GM19099 (cell line): ENCODE measurements around the gene IFT122.
A peak's percentile ranks its signal among the peaks of the same experiment; 100 is the strongest.

Source experiments
- POLR2A ChIP-seq: IDR thresholded peaks from 3 replicates; pipeline ENCODE4 v1.6.1; 2011; ENCODE audit warnings: low read depth; ENCODE audit not compliant: insufficient read length; ENCODE audit errors: extremely low read depth

The IFT122 gene, protein sequence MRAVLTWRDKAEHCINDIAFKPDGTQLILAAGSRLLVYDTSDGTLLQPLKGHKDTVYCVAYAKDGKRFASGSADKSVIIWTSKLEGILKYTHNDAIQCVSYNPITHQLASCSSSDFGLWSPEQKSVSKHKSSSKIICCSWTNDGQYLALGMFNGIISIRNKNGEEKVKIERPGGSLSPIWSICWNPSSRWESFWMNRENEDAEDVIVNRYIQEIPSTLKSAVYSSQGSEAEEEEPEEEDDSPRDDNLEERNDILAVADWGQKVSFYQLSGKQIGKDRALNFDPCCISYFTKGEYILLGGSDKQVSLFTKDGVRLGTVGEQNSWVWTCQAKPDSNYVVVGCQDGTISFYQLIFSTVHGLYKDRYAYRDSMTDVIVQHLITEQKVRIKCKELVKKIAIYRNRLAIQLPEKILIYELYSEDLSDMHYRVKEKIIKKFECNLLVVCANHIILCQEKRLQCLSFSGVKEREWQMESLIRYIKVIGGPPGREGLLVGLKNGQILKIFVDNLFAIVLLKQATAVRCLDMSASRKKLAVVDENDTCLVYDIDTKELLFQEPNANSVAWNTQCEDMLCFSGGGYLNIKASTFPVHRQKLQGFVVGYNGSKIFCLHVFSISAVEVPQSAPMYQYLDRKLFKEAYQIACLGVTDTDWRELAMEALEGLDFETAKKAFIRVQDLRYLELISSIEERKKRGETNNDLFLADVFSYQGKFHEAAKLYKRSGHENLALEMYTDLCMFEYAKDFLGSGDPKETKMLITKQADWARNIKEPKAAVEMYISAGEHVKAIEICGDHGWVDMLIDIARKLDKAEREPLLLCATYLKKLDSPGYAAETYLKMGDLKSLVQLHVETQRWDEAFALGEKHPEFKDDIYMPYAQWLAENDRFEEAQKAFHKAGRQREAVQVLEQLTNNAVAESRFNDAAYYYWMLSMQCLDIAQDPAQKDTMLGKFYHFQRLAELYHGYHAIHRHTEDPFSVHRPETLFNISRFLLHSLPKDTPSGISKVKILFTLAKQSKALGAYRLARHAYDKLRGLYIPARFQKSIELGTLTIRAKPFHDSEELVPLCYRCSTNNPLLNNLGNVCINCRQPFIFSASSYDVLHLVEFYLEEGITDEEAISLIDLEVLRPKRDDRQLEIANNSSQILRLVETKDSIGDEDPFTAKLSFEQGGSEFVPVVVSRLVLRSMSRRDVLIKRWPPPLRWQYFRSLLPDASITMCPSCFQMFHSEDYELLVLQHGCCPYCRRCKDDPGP

DNA sequence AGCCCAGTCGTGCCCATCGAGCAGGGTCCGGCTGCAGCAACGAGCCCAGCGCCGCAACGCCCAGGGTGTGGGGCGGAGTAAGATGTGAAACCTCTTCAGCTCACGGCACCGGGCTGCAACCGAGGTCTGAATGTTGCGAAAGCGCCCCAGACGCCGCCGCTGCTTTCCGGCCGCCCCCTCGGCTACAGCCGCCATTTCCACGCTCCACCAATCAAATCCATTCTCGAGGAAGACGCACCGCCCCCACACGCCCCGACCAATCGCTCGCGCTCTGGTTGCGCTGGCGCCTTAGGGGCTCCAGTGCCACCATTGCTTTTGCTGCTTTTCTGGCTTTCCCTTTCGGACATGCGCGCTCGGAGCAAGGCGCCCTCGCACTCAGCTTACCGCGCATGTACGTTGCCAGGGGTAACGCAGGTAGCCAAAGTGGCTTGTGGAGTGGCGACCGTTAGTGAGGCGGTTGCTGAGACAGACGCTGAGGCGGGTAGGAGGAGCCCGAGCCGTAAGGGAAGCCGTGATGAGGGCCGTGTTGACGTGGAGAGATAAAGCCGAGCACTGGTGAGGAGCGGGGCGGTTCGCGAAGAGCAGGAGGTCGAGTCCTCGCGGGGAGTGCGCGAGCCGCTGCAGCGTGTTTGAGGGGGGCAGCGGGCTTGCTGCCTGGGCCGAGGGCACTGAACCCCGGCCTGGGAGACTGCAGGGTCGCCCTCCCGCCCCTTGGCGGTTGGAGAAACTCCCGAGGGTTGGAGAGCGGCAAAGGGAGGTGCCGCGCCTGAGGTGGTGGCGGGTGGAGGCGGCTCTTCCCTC lies at the start of gene IFT122, which contains the start of gene MBD4:
TSS of gene IFT122 (plus strand) at position 408 of the 801 bp plus-strand sequence. CDS start at position 515, 107 bp downstream.
TSS of gene MBD4 (minus strand) at position 132 of the 801 bp plus-strand sequence. CDS start at position 17, 115 bp downstream.
- peak; percentile 94 for TF ChIP-seq POLR2A

DNA sequence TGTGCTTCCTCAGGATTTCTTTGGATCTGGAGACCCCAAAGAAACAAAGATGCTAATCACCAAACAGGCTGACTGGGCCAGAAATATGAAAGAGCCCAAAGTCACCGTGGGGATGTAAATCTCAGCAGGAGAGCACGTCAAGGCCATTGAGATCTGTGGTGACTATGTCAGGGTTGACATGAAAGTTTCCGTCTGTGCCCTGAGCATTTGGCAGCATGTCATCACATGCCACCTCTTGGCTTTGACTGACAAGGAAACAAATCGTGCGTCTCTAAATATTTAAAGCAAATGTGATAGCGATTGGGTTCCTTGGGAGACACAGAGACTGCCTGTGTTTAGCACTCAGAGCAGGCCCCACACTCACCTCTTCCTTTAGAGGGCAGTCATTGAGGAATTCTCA lies 46.8 kb upstream of the IFT122 start:
- no peak for TF ChIP-seq POLR2A

DNA sequence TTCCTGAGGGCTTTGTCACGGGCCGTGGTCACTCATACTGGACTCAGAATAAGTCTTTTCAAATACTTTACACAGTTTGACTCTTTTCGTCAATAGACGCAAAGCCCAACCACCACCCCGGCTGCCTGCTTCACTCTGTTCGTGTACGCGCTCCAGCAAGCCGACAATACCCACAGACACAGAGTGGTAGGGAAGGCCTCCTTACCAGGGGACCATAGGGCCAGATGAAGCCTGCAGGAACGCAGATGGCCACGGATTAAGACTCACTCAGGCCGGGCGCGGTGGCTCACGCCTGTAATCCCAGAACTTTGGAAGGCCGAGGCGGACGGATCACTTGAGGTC lies 41.2 kb upstream of the IFT122 start:
- no peak for TF ChIP-seq POLR2A

DNA sequence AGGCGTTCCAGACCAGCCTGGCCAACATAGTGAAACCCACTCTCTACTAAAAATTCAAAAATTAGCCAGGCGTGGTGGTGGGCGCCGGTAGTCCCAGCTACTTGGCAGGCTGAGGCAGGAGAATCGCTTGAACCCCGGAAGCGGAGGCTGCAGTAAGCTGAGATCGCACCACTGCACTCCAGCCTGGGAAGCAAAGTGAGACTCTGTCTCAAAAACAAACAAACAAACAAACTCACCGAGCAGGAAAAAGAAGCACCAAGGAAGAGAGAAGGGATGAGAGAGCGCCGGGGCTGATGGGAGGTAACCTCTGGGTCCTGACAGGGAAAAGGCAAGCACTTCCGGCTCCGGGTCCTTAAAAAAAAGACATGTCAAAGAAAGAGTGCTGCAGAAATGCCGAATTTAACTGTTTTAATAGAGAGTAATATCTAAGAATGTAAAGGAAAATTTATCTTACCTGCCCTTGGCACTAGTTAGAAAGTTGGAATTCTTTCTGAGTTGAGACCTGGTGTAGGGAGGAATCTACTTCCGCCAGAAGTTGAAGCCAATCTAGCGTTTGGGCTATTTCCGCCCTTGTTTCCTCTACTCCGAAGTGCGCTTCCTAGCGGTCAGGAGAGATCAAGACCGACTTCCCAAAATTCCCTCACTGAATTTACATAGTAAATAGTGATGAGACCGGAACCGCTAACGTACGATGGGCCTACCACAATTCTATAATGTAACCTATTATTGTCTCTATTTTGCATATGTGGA lies 40.7 kb upstream of the IFT122 start:
- no peak for TF ChIP-seq POLR2A

DNA sequence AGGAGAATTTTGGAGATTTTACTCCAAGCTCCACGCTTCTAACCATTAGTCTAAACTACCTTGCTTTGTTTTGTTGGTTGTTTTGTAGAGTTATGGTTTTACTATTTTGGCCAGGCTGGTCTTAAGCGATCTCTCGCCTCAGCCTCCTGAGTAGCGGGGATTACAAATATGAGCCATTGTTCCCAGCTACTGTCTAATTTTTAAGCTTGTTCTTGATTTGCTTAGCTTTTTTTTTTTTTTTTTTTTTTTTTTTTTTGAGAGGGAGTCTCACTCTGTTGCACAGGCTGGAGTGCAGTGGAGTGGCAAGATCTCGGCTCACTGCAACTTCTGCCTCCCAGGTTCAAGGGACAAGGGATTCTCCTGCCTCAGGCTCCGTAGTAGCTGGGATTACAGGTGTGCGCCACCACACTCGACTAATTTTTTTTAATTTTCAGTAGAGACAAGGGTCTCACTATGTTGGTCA lies 40.1 kb upstream of the IFT122 start:
- TF ChIP-seq POLR2A = peak; percentile 45

DNA sequence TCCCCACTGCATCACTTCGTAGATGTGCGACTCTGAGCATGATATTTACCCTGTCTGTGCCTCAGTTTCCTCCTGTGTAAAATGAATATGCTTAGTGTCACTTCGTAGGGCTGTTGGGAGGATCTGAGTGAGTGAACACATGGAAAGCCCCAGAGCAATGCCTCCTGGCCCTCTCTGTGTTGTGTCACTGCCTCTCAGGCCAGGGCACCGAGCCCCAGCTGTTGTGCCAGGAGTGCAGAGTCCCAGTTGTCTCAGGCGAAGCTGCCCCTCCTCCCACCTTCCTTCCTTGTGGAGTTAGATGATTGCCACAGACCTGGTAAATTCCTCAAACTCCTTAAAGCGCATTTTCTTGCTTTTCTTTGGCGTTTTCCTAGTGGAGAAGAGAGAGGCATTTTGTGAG lies 37.8 kb upstream of the IFT122 start:
- TF ChIP-seq POLR2A = no peak

DNA sequence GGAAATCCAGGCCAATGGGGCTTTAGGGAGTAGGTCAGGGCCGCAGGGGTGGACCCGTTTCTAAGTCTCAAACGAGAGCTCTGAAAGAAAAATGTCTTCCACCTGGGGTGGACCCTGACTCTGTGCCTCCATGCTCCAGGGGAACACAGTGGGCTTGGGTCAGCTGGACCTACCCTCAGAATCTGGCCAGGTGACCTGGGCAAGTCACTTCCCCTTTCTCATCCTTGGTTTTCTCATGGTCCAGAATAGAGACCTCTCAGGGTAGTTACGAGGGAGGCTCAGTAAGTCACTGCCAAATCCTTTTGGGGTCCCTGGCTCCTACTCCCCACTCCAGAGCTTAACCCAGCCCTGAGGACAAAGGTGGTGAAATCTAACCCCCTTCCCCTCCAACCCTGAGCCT lies 37.4 kb upstream of the IFT122 start:
- no peak for TF ChIP-seq POLR2A

DNA sequence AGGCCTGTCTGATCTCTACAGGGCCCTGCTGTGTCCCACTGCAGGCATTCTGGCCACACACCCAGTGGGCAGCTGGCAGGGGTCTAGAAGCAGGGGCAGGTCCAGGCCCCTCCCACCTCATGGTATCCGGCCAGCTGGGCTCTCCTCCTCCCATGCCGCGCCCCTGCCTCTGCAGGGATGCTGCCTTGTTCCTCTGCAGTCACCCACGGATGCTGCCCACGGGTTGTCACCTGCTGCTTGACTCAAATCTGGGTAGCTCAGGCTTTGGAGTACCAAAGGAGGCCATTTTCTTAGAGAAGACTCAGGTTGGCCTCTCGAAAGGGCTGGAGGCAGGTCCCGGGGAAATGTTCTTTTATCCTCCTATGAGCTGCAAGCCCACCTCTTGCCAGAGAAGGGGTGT lies 36.6 kb upstream of the IFT122 start:
- TF ChIP-seq POLR2A = no peak

DNA sequence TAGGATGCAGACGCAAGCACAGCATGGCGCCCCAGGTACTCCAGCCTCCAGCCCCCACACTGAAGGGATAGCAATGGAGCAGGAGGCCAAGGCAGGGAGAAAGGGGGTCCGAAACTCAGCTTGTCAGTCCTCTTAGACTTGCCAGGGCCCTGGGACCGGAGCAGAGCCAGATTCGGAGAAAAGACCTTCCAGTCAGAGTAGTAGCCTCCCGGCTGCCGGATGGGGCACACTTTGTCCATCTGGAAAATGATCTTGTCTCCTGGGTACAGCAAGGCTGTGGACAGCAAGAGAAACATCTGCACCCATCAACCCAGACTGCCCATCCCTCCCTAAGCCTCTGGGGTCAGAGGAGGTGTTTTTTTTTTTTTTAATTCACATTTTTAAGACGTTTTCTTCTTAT lies 35.9 kb upstream of the IFT122 start:
- no peak for TF ChIP-seq POLR2A

DNA sequence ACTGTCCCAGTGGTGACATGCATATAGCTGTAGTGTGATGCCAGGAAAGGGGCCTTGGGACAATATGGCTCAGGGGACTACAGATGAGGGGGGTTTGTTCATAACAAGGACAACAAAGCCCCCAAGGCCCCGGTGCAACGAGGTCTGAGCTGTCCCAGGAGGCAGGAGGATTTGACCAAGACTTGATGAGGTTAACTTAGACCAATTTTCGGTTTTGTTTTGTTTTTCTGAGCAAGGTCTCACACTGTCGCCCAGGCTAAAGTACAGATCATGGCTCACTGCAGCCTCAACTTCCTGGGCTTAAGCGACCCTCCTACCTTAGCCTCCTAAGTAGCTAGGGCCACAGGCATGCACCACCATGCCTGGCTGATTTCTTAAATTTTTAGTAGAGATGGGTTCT lies 35.4 kb upstream of the IFT122 start:
- no peak for TF ChIP-seq POLR2A

DNA sequence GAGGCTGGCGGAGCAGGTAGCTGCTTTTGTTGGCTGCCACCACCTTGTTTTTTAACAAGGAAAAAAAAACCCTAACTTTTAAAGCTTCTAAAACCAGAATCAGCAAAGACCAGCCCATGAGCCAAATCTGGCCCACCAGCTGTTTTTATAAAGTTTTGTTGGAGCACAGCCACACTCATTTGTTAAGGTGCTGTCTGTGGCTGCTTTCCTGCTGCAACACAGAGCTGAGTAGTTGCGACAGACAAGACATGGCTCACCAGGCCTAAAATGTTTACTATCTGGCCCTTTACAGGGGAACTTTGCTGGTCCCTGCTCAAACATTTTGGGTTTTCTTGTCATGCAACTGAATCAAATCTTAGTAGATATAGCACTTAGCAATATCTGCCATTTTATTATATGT lies 30.5 kb upstream of the IFT122 start:
- no peak for TF ChIP-seq POLR2A

DNA sequence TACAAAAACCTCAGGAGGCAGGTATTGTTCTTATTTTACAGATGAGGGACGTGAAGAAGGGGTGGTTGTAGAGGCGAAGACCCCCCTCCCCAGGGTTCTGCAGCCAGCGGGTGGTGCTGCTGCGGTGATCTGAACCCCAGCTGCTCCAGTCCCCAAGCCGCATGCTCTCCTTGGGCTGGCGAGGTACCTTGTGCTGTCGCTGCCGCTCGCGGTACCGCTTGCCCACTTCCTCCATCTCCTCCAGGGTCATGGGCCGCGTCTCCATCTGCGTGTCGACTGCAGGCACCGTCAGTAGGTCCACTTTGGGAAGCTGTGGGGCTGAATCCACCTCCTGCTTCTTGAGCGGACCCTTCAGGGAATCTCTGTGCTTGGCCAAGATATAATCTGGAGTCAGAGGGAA lies 29.1 kb upstream of the IFT122 start:
- TF ChIP-seq POLR2A = no peak

DNA sequence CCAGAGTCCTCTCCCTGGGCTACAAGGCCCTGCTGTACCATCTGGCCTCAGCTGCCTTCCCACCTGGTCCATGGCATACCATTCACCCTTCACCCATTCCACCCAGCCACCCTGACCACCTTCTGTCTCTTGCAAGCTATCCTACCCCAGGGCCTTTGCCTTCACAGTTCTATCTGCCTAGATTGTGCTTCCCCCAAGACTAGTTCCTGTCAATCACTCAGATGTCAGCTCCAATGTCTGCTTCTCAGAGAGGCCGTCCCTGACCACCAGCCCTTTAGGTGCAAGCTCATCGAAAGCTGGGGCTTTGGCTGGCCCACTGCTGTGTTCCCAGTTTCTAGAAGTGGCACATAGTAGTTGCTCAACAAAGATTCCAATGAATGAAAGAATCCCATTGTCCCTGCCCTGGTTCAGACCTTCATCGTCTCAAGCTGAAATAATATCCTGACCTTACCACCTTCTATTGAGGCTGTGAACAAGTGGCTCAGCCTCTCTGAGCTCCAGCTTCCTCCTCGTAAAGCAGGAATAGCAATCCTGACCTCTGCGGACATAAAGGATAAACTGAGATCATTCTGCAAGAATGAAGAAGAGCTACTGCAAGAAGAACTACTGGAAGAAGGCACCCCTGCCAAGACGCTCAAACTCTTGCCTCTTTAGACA lies 27.4 kb upstream of the IFT122 start:
- no peak for TF ChIP-seq POLR2A

DNA sequence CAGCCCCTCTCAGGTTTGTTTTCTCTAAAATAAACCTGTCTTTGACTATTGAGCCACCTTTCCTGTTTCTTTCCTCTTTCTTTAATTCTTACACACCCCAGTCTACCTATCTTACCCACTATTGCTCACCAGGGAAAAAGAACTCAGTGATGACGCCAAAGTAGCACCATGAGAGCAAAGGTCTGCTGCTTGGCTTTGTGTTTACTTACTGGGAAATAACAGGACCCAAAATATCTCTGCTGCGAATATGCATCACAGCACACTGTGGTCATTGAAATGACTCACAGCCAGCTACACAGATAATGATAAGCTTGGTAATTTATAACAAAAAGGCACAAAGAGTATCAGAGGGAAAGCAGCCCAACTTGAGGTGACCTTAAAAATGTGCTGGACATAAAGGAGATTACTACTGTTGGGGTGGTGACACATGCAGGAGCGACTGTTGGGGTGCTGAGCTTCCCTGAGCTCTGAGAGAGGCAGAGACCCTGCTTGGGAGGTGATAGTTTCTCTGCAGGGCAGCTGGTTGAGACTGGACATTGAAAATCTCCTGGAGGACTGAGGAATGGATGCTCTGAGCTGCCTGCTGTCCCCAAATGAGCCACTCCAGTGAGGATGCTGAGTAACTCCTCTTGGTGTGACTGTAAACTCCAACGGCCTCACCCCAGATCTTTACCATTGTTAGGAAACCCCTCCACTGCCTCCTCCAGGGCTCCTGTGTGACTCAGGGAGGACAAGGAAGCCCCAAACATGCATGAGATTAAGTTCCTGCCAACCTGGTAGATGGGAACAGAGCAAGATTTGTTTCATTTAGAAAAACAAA lies 26.1 kb upstream of the IFT122 start:
- no peak for TF ChIP-seq POLR2A
